ENCODE data around the gene BCL7C. TPM values are rescaled to one million over a fixed set of nuclear protein-coding genes. Genes with fewer than 3 reads are reported as not detected.

The BCL7C gene
- total and polyA plus RNA-seq, 8 donors = 12.2 to 58.2 (median 30.6) TPM

- WGBS, 5 donors = 18 to 32% (median 23%) methylated on average over 8 of the region's 8 CpGs
- TF ChIP-seq POLR2AphosphoS5 (IDR thresholded peaks at IDR 0.05) = peak in 1 of 3 donors; percentile 71
- TF ChIP-seq, protein P1, sequence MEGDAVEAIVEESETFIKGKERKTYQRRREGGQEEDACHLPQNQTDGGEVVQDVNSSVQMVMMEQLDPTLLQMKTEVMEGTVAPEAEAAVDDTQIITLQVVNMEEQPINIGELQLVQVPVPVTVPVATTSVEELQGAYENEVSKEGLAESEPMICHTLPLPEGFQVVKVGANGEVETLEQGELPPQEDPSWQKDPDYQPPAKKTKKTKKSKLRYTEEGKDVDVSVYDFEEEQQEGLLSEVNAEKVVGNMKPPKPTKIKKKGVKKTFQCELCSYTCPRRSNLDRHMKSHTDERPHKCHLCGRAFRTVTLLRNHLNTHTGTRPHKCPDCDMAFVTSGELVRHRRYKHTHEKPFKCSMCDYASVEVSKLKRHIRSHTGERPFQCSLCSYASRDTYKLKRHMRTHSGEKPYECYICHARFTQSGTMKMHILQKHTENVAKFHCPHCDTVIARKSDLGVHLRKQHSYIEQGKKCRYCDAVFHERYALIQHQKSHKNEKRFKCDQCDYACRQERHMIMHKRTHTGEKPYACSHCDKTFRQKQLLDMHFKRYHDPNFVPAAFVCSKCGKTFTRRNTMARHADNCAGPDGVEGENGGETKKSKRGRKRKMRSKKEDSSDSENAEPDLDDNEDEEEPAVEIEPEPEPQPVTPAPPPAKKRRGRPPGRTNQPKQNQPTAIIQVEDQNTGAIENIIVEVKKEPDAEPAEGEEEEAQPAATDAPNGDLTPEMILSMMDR (IDR thresholded peaks at IDR 0.05) = peak in 5 of 7 experiments; percentile 69 to 89 (median 82)
- no peak for TF ChIP-seq POLR2A (IDR thresholded peaks at IDR 0.05)
These were observed 49.0 kb downstream of the BCL7C start for GRCh38 chr16:30844671-30845449.

GRCh38 chr16:30844346-30844670 is 49.6 kb downstream of the BCL7C start:
- TF ChIP-seq POLR2AphosphoS5 (IDR thresholded peaks at IDR 0.05) = no peak
- peak overlapping the region in 1 of 5 donors; percentile 39 for H3K27ac ChIP-seq
- H3K27me3 ChIP-seq = no peaks in the 10 kb centered on the region
- H3K9me3 ChIP-seq = no peaks in the 10 kb centered on the region
- H3K4me3 ChIP-seq = no peak overlapping the region
- intact Hi-C loops (cut with DNase I; ENCODE audit: low total_unique reads) = loop anchor here (10.0 kb wide), 2 partner anchors 50 to 60 kb away; partner anchors contain the start of genes BCL7C, CTF1 and ZNF629
- peaks cover 8 to 27% (median 19%) of the 10 kb centered on the region in 4 donors for H3K4me1 ChIP-seq
- no peak for DNase-seq
- WGBS, 5 donors = 30 to 69% (median 50%) methylated on average over 1 of the region's 1 CpG
- H3K36me3 ChIP-seq = no peaks in the 10 kb centered on the region

More at GRCh38 chr16:30844671-30845449, 49.0 kb downstream of the BCL7C start:
- Histone ChIP-seq H3K27me3 (no peaks in the 10 kb centered on the region), H3K9me3 (no peaks in the 10 kb centered on the region), H3K4me3 (peak overlapping the region in 3 of 4 donors; percentile 23 to 24 (median 24)), H3K4me1 (peaks cover 8 to 22% (median 16%) of the 10 kb centered on the region in 4 donors), H3K36me3 (no peaks in the 10 kb centered on the region), H3K27ac (peak overlapping the region; percentile 25 to 80 (median 61))
- intact Hi-C loops (cut with DNase I; ENCODE audit: low total_unique reads) = loop anchor here (10.0 kb wide), 2 partner anchors 50 to 60 kb away; partner anchors contain the start of genes BCL7C, CTF1 and ZNF629
- peak; percentile 70 to 95 for DNase-seq

GRCh38 chr16:30843501-30843900 is 50.4 kb downstream of the BCL7C start:
- no peak overlapping the region for H3K27ac ChIP-seq
- H3K9me3 ChIP-seq = no peaks in the 10 kb centered on the region
- DNase-seq = no peak
- H3K4me3 ChIP-seq = no peak overlapping the region
- intact Hi-C loops (cut with DNase I; ENCODE audit: low total_unique reads) = loop anchor here (10.0 kb wide), 2 partner anchors 51 to 59 kb away; partner anchors contain the start of genes BCL7C, CTF1 and ZNF629
- 86 to 96% (median 95%) methylated on average over 5 of the region's 5 CpGs for WGBS, 5 donors
- H3K36me3 ChIP-seq = no peaks in the 10 kb centered on the region
- TF ChIP-seq EP300 (IDR thresholded peaks at IDR 0.05) (no peak), POLR2A (IDR thresholded peaks at IDR 0.05) (no peak), POLR2AphosphoS5 (IDR thresholded peaks at IDR 0.05) (no peak)
- TF ChIP-seq, protein P1 (IDR thresholded peaks at IDR 0.05) = no peak
- H3K27me3 ChIP-seq = no peaks in the 10 kb centered on the region
- H3K4me1 ChIP-seq = peaks cover 8 to 35% (median 22%) of the 10 kb centered on the region in 4 donors

- TF ChIP-seq POLR2AphosphoS5 (IDR thresholded peaks at IDR 0.05) (no peak), EP300 (IDR thresholded peaks at IDR 0.05) (no peak), POLR2A (IDR thresholded peaks at IDR 0.05) (no peak)
- TF ChIP-seq, protein P1 (IDR thresholded peaks at IDR 0.05) = no peak
- no peak for DNase-seq
- intact Hi-C loops (cut with DNase I; ENCODE audit: low total_unique reads) = loop anchor here (10.0 kb wide), 2 partner anchors 52 to 58 kb away; partner anchors contain the start of genes BCL7C, CTF1 and ZNF629
- H3K4me3 ChIP-seq = no peak overlapping the region
- H3K27ac ChIP-seq = no peak overlapping the region
- no peaks in the 10 kb centered on the region for H3K9me3 ChIP-seq
- WGBS, 5 donors = 84 to 92% (median 89%) methylated on average over 4 of the region's 4 CpGs
- no peaks in the 10 kb centered on the region for H3K27me3 ChIP-seq
- H3K4me1 ChIP-seq = peaks cover 8 to 40% (median 26%) of the 10 kb centered on the region in 4 donors
- H3K36me3 ChIP-seq = no peaks in the 10 kb centered on the region
These were observed 50.9 kb downstream of the BCL7C start for GRCh38 chr16:30842971-30843370.

Measured in stomach (tissue), 9 donors.